Stimulated activated naive B cell treated with anti-CD40 and anti-IgM and Interleukin-4, amounts not matched to agents 10 μg/mL and 1 μg/mL and 100 μg/mL, for 72 hours (primary cell): ENCODE data around the gene TMEM132A.
A peak's percentile ranks its signal among the peaks of the same experiment; 100 is the strongest.

Experiments
- ATAC-seq, 2 donors: fragments of 150-1000 bp; cut with Tn5 transposase; replicated peaks; 2 replicates each; pipeline ENCODE4 v1.10.0; 2021; ENCODE audit warnings: moderate library complexity in 1 of 2
- DNase-seq: peaks from one replicate; pipeline ENCODE4 v3.0.0; 2021
- H3K27ac Mint-ChIP-seq: one replicate; pipeline ENCODE4 v1.8.0; 2022; ENCODE audit warnings: mild to moderate bottlenecking, mixed read lengths
- H3K27me3 Mint-ChIP-seq, 2 donors: one replicate each; pipeline ENCODE4 v1.8.0; 2022; ENCODE audit warnings: mixed read lengths in 2 of 2
- H3K36me3 Mint-ChIP-seq, 2 donors: one replicate each; pipeline ENCODE4 v1.8.0; 2022; ENCODE audit warnings: mixed read lengths in 2 of 2, mild to moderate bottlenecking in 1 of 2
- H3K4me1 Mint-ChIP-seq, 2 donors: one replicate each; pipeline ENCODE4 v1.8.0; 2022; ENCODE audit warnings: mixed read lengths in 2 of 2, mild to moderate bottlenecking in 1 of 2
- H3K4me3 Mint-ChIP-seq, 2 donors: one replicate each; pipeline ENCODE4 v1.8.0; 2022; ENCODE audit warnings: mild to moderate bottlenecking in 2 of 2, mixed read lengths in 2 of 2, moderate library complexity in 1 of 2
- H3K9me3 Mint-ChIP-seq, 2 donors: one replicate each; pipeline ENCODE4 v1.8.0; 2022; ENCODE audit warnings: mixed read lengths in 2 of 2, mild to moderate bottlenecking in 1 of 2

The TMEM132A gene

GRCh38 chr11:60910711-60911380 is 13.4 kb upstream of the TMEM132A start:
- Mint-ChIP-seq H3K4me1 (peaks cover 62 to 95% of the 10 kb centered on the region in 2 donors), H3K27me3 (no peaks in the 10 kb centered on the region), H3K4me3 (peak overlapping the region; percentile 41 to 49), H3K36me3 (peaks cover 23 to 26% of the 10 kb centered on the region in 2 donors), H3K9me3 (peaks cover 20 to 25% of the 10 kb centered on the region in 2 donors), H3K27ac (peak overlapping the region; percentile 97)
- DNase-seq (no peak), ATAC-seq (peak in 1 of 2 donors; percentile 5)

- Mint-ChIP-seq H3K9me3 (peaks cover 20 to 25% of the 10 kb centered on the region in 2 donors), H3K4me3 (peak overlapping the region in 1 of 2 donors; percentile 31), H3K27me3 (no peaks in the 10 kb centered on the region), H3K27ac (peak overlapping the region; percentile 97), H3K36me3 (peaks cover 28 to 33% of the 10 kb centered on the region in 2 donors), H3K4me1 (peaks cover 66 to 96% of the 10 kb centered on the region in 2 donors)
- no peak for DNase-seq
- ATAC-seq, result no peak
Observed at GRCh38 chr11:60912223-60912850, 11.9 kb upstream of the TMEM132A start.

- peak overlapping the region; percentile 99 for H3K27ac Mint-ChIP-seq
- H3K4me1 Mint-ChIP-seq, result peaks cover 63 to 94% of the 10 kb centered on the region in 2 donors
- H3K36me3 Mint-ChIP-seq, result peaks cover 25 to 30% of the 10 kb centered on the region in 2 donors
- DNase-seq (no peak), ATAC-seq (no peak)
- H3K9me3 Mint-ChIP-seq, result peaks cover 20 to 22% of the 10 kb centered on the region in 2 donors
- peak overlapping the region; percentile 99 to 100 for H3K4me3 Mint-ChIP-seq
- no peaks in the 10 kb centered on the region for H3K27me3 Mint-ChIP-seq
Observed at GRCh38 chr11:60912851-60913528, 11.3 kb upstream of the TMEM132A start.

- ATAC-seq, result peak; percentile 58 to 63
- Mint-ChIP-seq H3K9me3 (peaks cover 10 to 13% of the 10 kb centered on the region in 2 donors), H3K36me3 (peaks cover 15 to 20% of the 10 kb centered on the region in 2 donors), H3K4me3 (peak within 1 kb of the TSS; percentile 99 to 100), H3K4me1 (peaks cover 56 to 94% of the 10 kb centered on the region in 2 donors), H3K27me3 (no peaks in the 10 kb centered on the region), H3K27ac (peak within 1 kb of the TSS; percentile 99)
- DNase-seq, result peak; percentile 84
Observed at GRCh38 chr11:60913793-60914632, 10.2 kb upstream of the TMEM132A start, which contains the start of gene TMEM109. TMEM109 (plus strand) TSS chr11:60914158; CDS start chr11:60919694, 5,536 bp downstream.

- peak overlapping the region; percentile 93 for H3K27ac Mint-ChIP-seq
- peaks cover 14 to 19% of the 10 kb centered on the region in 2 donors for H3K36me3 Mint-ChIP-seq
- peak overlapping the region; percentile 85 to 100 for H3K4me3 Mint-ChIP-seq
- peaks cover 7% of the 10 kb centered on the region in 2 donors for H3K9me3 Mint-ChIP-seq
- no peaks in the 10 kb centered on the region for H3K27me3 Mint-ChIP-seq
- ATAC-seq, result peak; percentile 8 to 9
- H3K4me1 Mint-ChIP-seq, result peaks cover 55 to 94% of the 10 kb centered on the region in 2 donors
- no peak for DNase-seq
Observed at GRCh38 chr11:60914633-60915247, 9.5 kb upstream of the TMEM132A start.

- Mint-ChIP-seq H3K4me3 (peak overlapping the region; percentile 85 to 100), H3K27me3 (no peaks in the 10 kb centered on the region), H3K9me3 (peaks cover 4 to 5% of the 10 kb centered on the region in 2 donors), H3K36me3 (peaks cover 17 to 21% of the 10 kb centered on the region in 2 donors), H3K27ac (peak overlapping the region; percentile 93), H3K4me1 (peaks cover 53 to 94% of the 10 kb centered on the region in 2 donors)
- peak; percentile 61 to 67 for ATAC-seq
- peak; percentile 78 for DNase-seq
Observed at GRCh38 chr11:60915248-60915914, 8.9 kb upstream of the TMEM132A start.

- Mint-ChIP-seq H3K4me1 (peaks cover 45 to 87% of the 10 kb centered on the region in 2 donors), H3K27ac (no peak overlapping the region), H3K4me3 (peak overlapping the region; percentile 11 to 22), H3K9me3 (no peaks in the 10 kb centered on the region), H3K36me3 (peaks cover 30 to 35% of the 10 kb centered on the region in 2 donors), H3K27me3 (no peaks in the 10 kb centered on the region)
- no peak for DNase-seq
- ATAC-seq, result no peak
Observed at GRCh38 chr11:60916669-60917206, 7.5 kb upstream of the TMEM132A start.

- Mint-ChIP-seq H3K36me3 (peaks cover 35 to 40% of the 10 kb centered on the region in 2 donors), H3K4me3 (peak overlapping the region in 1 of 2 donors; percentile 11), H3K4me1 (peaks cover 40 to 81% of the 10 kb centered on the region in 2 donors), H3K9me3 (no peaks in the 10 kb centered on the region), H3K27me3 (no peaks in the 10 kb centered on the region), H3K27ac (peak overlapping the region; percentile 22)
- ATAC-seq (no peak), DNase-seq (no peak)
Observed at GRCh38 chr11:60917267-60917666, 7.0 kb upstream of the TMEM132A start.

- H3K27ac Mint-ChIP-seq, result no peak overlapping the region
- H3K9me3 Mint-ChIP-seq, result no peaks in the 10 kb centered on the region
- ATAC-seq, result no peak
- peaks cover 44 to 50% of the 10 kb centered on the region in 2 donors for H3K36me3 Mint-ChIP-seq
- no peak for DNase-seq
- no peak overlapping the region for H3K4me3 Mint-ChIP-seq
- peaks cover 34 to 74% of the 10 kb centered on the region in 2 donors for H3K4me1 Mint-ChIP-seq
- peaks cover 3 to 4% of the 10 kb centered on the region in 2 donors for H3K27me3 Mint-ChIP-seq
Observed at GRCh38 chr11:60918251-60918938, 5.9 kb upstream of the TMEM132A start.

- ATAC-seq (no peak), DNase-seq (no peak)
- Mint-ChIP-seq H3K4me1 (peaks cover 34 to 74% of the 10 kb centered on the region in 2 donors), H3K27me3 (peaks cover 4 to 6% of the 10 kb centered on the region in 2 donors), H3K27ac (no peak overlapping the region), H3K9me3 (no peaks in the 10 kb centered on the region), H3K36me3 (peaks cover 46 to 51% of the 10 kb centered on the region in 2 donors), H3K4me3 (no peak overlapping the region)
Observed at GRCh38 chr11:60918939-60919265, 5.4 kb upstream of the TMEM132A start.

GRCh38 chr11:60919320-60919719 is 4.9 kb upstream of the TMEM132A start:
- peak overlapping the region; percentile 16 for H3K27ac Mint-ChIP-seq
- peaks cover 36 to 72% of the 10 kb centered on the region in 2 donors for H3K4me1 Mint-ChIP-seq
- ATAC-seq, result peak; percentile 31 to 33
- peaks cover 4 to 6% of the 10 kb centered on the region in 2 donors for H3K27me3 Mint-ChIP-seq
- peak overlapping the region; percentile 18 to 51 for H3K4me3 Mint-ChIP-seq
- no peak for DNase-seq
- H3K9me3 Mint-ChIP-seq, result no peaks in the 10 kb centered on the region
- H3K36me3 Mint-ChIP-seq, result peaks cover 46 to 51% of the 10 kb centered on the region in 2 donors

- peaks cover 36 to 72% of the 10 kb centered on the region in 2 donors for H3K4me1 Mint-ChIP-seq
- peaks cover 4 to 6% of the 10 kb centered on the region in 2 donors for H3K27me3 Mint-ChIP-seq
- H3K4me3 Mint-ChIP-seq, result no peak overlapping the region
- DNase-seq (no peak), ATAC-seq (no peak)
- H3K9me3 Mint-ChIP-seq, result no peaks in the 10 kb centered on the region
- peaks cover 46 to 51% of the 10 kb centered on the region in 2 donors for H3K36me3 Mint-ChIP-seq
- H3K27ac Mint-ChIP-seq, result no peak overlapping the region
Observed at GRCh38 chr11:60919956-60920355, 4.3 kb upstream of the TMEM132A start.
